Stimulated activated naive CD8-positive, alpha-beta T cell treated with anti-CD3 and anti-CD28 coated beads, Interleukin-15, Interleukin-2, amounts not matched to agents 100 U/mL and 50 U/mL, for 24 hours (primary cell): ENCODE results near the gene KRTAP2-3.

Experiments used
- ATAC-seq: fragments of 150-1000 bp; cut with Tn5 transposase; one replicate; pipeline ENCODE4 v1.10.0; 2021
- DNase-seq: peaks from one replicate; pipeline ENCODE4 v3.0.0; 2021

The KRTAP2-3 gene

DNA sequence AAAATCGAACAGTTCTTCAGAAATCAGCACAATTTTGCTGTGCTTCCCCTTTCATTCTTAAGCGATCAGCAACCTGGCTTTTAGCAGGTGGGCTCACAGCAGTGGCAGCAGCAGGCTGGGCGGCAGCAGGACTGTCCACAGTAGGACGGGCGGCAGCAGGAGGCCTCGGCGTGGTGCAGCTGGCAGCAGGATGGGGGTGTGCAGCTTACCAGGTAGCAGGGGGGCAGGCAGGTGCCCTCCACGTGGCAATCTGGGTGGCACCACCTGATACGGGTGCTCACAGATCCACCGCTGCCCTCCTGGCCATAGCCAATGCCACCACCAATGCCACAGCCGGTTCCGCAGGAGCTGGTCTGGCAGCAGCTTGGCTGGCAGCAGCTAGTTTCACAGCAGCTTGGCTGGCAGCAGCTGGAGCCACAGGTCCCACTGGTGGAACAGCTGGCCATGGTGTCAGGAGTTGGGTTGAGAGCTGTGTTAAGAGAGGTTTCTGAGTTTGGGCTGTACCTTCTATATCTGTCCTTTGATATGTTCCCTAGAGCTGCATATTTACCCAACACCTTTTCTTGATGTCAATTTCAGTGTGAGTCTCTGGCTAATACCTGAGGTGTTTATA lies 30.2 kb downstream of the KRTAP2-3 start, which contains the start of gene KRTAP1-4:
Gene KRTAP1-4, minus strand, starts transcription at position 563 of the 613 bp plus-strand sequence. Its CDS starts 117 bp downstream, at position 446.
- no peak for ATAC-seq
- DNase-seq, result no peak

DNA sequence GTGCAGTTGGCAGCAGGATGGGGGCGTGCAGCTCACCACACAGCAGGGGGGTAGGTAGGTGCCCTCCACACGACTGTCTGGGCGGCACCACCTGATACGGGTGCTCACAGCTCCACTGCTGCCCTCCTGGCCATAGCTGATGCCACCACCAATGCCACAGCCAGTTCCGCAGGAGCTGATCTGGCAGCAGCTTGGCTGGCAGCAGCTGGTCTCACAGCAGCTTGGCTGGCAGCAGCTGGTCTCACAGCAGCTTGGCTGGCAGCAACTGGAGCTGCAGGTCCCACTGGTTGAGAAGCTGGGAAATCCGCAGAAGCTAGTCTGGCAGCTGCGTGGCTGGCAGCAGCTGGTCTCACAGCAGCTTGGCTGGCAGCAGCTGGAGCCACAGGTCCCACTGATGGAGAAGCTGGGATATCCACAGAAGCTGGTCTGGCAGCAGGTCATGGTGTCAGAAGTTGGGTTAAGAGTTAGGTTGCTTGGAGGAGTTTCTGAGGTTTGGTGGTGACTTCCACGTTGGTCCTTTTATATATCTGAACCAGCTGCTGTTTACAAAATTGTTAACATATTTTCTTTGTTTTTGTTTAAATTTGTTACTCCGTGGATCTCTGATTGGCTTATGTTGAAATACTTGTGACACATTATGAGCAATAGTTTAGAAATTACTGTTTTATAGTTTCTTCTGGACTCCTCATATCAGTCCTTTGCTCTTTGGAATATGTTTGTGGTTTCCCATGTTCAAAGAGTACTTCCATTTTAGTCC lies 33.0 kb downstream of the KRTAP2-3 start, which contains the start of gene KRTAP1-5:
Gene KRTAP1-5, minus strand, starts transcription at position 494 of the 757 bp plus-strand sequence. Its CDS starts 53 bp downstream, at position 441.
- no peak for DNase-seq

GRCh38 chr17:41024697-41025096 lies 35.2 kb downstream of the KRTAP2-3 start:
- ATAC-seq, result no peak

More for the DNA sequence above, 33.0 kb downstream of the KRTAP2-3 start, which contains the start of gene KRTAP1-5:
- no peak for ATAC-seq

DNA sequence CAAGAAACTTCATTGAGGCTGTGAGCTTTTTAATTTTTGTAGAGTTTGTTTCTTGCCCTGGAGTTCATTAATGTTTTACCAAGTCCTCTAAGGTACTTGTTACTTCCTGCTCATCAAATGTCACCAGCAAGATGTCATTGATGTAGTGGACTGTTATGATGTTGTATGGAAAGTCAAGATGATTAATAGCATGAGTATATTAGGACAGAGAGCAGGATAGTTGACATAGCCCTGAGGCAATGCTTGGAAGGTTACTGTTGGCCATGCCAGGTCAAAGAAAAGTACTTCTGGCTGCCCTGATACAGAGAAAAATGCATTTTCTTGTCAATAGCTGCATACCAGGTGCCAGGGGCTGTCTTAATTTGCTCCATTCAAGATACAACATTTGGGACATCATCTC lies 39.6 kb downstream of the KRTAP2-3 start:
- no peak for DNase-seq
- no peak for ATAC-seq

More at GRCh38 chr17:41024697-41025096, 35.2 kb downstream of the KRTAP2-3 start:
- DNase-seq, result no peak

- DNase-seq (no peak), ATAC-seq (no peak)
These were observed 40.5 kb downstream of the KRTAP2-3 start for GRCh38 chr17:41019415-41019814.

DNA sequence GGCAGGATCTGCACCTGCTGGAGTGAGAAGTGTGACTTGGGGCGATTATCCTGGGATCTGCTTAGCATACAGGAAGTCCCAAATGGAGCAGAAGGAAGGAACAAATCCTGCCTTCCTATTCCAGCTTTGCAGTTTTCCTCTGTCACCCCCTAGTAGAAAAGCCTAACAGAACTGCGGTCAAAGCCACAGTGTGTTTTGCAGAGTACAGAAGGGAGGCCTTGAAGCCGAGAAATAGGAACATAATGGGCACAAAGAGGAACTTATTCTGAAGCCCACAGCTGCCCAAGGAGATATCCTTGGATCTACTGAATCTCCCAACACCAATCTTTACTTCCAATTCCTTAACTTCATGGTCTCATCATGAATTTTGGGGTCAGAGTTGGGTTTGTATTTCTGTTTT lies 41.4 kb downstream of the KRTAP2-3 start:
- ATAC-seq (no peak), DNase-seq (no peak)

- DNase-seq (no peak), ATAC-seq (no peak)
These were observed 43.2 kb downstream of the KRTAP2-3 start for GRCh38 chr17:41016578-41017215.

- ATAC-seq (no peak), DNase-seq (no peak)
These were observed 44.5 kb downstream of the KRTAP2-3 start for GRCh38 chr17:41015454-41015853.

GRCh38 chr17:41013606-41014005 lies 46.3 kb downstream of the KRTAP2-3 start:
- DNase-seq (no peak), ATAC-seq (no peak)

DNA sequence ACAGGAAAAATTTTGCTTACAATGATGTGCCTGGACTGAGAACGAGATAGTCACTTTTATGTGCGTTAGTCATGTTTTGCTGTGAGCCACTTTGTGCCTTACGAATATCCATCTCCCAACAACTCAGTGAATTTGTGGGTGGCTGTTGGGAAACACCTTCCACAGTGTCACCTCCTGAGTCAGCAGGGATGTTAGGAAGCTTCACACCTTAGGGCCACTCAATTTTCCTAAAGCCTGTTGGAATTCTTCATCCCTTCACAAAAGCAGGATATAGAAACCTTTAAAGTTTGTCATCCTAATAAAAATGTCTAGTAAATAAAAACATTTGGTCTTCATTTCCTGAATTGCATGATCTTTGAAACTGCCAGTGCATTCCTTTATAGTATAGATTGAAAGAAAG lies 46.7 kb downstream of the KRTAP2-3 start:
- DNase-seq (no peak), ATAC-seq (no peak)

GRCh38 chr17:41012326-41013120 lies 47.4 kb downstream of the KRTAP2-3 start:
- DNase-seq (no peak), ATAC-seq (no peak)

DNA sequence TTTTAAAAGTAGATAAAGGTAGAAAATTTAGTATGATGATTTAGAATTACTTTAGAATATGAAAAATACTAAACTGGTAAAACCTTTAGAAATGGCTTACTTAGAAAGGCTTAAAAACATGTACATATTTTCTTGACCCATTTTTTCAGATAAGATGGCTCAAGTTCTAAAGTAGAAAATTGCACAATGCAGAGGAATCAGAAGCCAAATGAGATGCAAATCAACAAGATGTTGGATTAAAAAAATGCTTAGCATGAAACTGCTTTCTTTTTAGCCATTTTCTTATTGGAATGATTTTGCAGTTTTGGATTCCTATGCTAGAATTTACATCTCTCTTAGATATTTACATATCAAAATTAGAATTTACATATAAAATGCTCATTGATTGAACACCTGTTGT lies 49.5 kb downstream of the KRTAP2-3 start:
- ATAC-seq, result no peak
- DNase-seq, result no peak

- no peak for DNase-seq
- no peak for ATAC-seq
These were observed 50.0 kb downstream of the KRTAP2-3 start for GRCh38 chr17:41009936-41010335.

GRCh38 chr17:41009301-41009760 lies 50.6 kb downstream of the KRTAP2-3 start:
- DNase-seq (no peak), ATAC-seq (no peak)
